HCT116 (cell line): ENCODE results near the gene PACRG. TPM values are rescaled to one million over a fixed set of nuclear protein-coding genes. Genes with fewer than 3 reads are reported as not detected.

Experiments used
- ATAC-seq: fragments of 200-7000 bp; cut with Tn5 transposase; 2 replicates; pipeline ENCODE4 v1.9.1; 2020; ENCODE audit warnings: mild to moderate bottlenecking, moderate library complexity
- BruUV-seq: library from RNA; stranded (reverse); fragments of 400-500 nt; replicated peaks from 2 replicates; lab custom pipeline; 2021; lab: Mats Ljungman, UMichigan
- CTCF ChIA-PET: fragments of 300-600 bp; sonication (Branson Sonifier 250); formaldehyde crosslinking; loops from one replicate; lab custom pipeline; 2021; ENCODE audit warnings: antibody characterized with exemption; lab: Charles Lee
- POLR2A ChIA-PET: fragments of 300-600, 350-600 bp; sonication (Branson Sonifier 250); formaldehyde crosslinking; loops from one replicate; lab custom pipeline; 2021; ENCODE audit warnings: antibody characterized with exemption; lab: Charles Lee
- RAD21 ChIA-PET, 2 experiments: fragments of 300-600 bp; sonication (Branson Sonifier 250); formaldehyde crosslinking; loops; one replicate each; lab custom pipeline; 2023; ENCODE audit warnings: low total read pairs in 2 of 2; ENCODE audit not compliant: uncharacterized antibody in 2 of 2, unreplicated experiment in 2 of 2, low non-redundant PET in 1 of 2; lab: Charles Lee
- DNase-seq: peaks from one replicate; pipeline ENCODE4 v3.0.0-alpha.2; 2010; ENCODE audit warnings: low read depth, low spot score
- H2AFZ ChIP-seq: fragments of 200-600 bp; shearing (Covaris generic), sonication (generic); 2 replicates; pipeline ENCODE4 v1.6.1; 2017; ENCODE audit warnings: low read depth, mixed run types, mixed read lengths, antibody characterized with exemption, low read length; ENCODE audit not compliant: poor library complexity, severe bottlenecking
- H3K27ac ChIP-seq: 2 replicates; pipeline ENCODE4 v1.5.1; 2012; ENCODE audit warnings: low read depth, low read length
- H3K27me3 ChIP-seq: fragments of 200-600 bp; sonication (generic); 2 replicates; pipeline ENCODE4 v1.6.1; 2016; ENCODE audit warnings: mixed run types, low read length, mixed read lengths; ENCODE audit not compliant: insufficient read depth
- H3K36me3 ChIP-seq, 2 experiments: fragments of 200-500 bp in 1 of 2; fragments of 200-600 bp in 1 of 2; sonication (Bioruptor generic) in 1 of 2; sonication (generic) in 1 of 2; 2 replicates each; pipeline versions ENCODE4 v1.5.1 to v1.6.1; 2014 to 2016; ENCODE audit warnings: low read length in 2 of 2, inconsistent platforms in 1 of 2, mixed read lengths in 1 of 2, mixed run types in 1 of 2; ENCODE audit not compliant: insufficient read depth in 2 of 2, control insufficient read depth in 1 of 2
- H3K4me1 ChIP-seq, 2 experiments: fragments of 200-600 bp in 1 of 2; sonication (generic) in 1 of 2; 2 replicates each; pipeline versions ENCODE4 v1.5.1 to v1.6.1; 2012 to 2017; ENCODE audit warnings: low read length in 2 of 2, inconsistent platforms in 1 of 2, mild to moderate bottlenecking in 1 of 2, mixed read lengths in 1 of 2, mixed run types in 1 of 2, moderate library complexity in 1 of 2; ENCODE audit not compliant: insufficient read depth in 2 of 2, control insufficient read depth in 1 of 2
- H3K4me2 ChIP-seq: fragments of 200-600 bp; sonication (generic); 2 replicates; pipeline ENCODE4 v1.6.1; 2017; ENCODE audit warnings: mixed run types, low read length, mixed read lengths
- H3K4me3 ChIP-seq, 2 experiments: fragments of 200-600 bp in 1 of 2; sonication (generic) in 1 of 2; replicated peaks in 1 of 2; 2 replicates each; pipeline ENCODE4 v1.5.1; 2011 to 2016; ENCODE audit warnings: low read length in 2 of 2, control low read depth in 1 of 2, low read depth in 1 of 2, mild to moderate bottlenecking in 1 of 2, mixed read lengths in 1 of 2, mixed run types in 1 of 2
- H3K79me2 ChIP-seq: fragments of 200-600 bp; sonication (generic); 2 replicates; pipeline ENCODE4 v1.6.1; 2017; ENCODE audit warnings: mild to moderate bottlenecking, mixed run types, low read length, moderate library complexity, mixed read lengths; ENCODE audit not compliant: insufficient read depth
- H3K9ac ChIP-seq: fragments of 200-600 bp; sonication (generic); 2 replicates; pipeline ENCODE4 v1.6.1; 2016; ENCODE audit warnings: low read length, mixed read lengths
- H3K9me2 ChIP-seq: fragments of 200-600 bp; sonication (generic), shearing (Covaris generic); 2 replicates; pipeline ENCODE4 v1.6.1; 2017; ENCODE audit warnings: mixed run types, mild to moderate bottlenecking, moderate library complexity; ENCODE audit not compliant: insufficient read depth
- H3K9me3 ChIP-seq, 2 experiments: fragments of 200-500 bp in 1 of 2; fragments of 200-600 bp in 1 of 2; sonication (Bioruptor generic) in 1 of 2; sonication (generic) in 1 of 2; 2 replicates each; pipeline ENCODE4 v1.6.1; 2014 to 2017; ENCODE audit warnings: low read length in 2 of 2, mixed read lengths in 2 of 2, inconsistent platforms in 1 of 2, low read depth in 1 of 2, mild to moderate bottlenecking in 1 of 2, mixed run types in 1 of 2, moderate library complexity in 1 of 2; ENCODE audit not compliant: control insufficient read depth in 1 of 2, insufficient read depth in 1 of 2
- H4K20me1 ChIP-seq: fragments of 200-600 bp; sonication (generic), shearing (Covaris generic); 2 replicates; pipeline ENCODE4 v1.6.1; 2017; ENCODE audit warnings: mixed run types, mild to moderate bottlenecking, moderate library complexity; ENCODE audit not compliant: insufficient read depth
- CBX3 ChIP-seq: IDR thresholded peaks from 2 replicates; pipeline ENCODE4 v1.6.1; 2012; ENCODE audit warnings: low read depth
- CEBPB ChIP-seq: IDR thresholded peaks from 2 replicates; pipeline ENCODE4 v1.6.1; 2012; ENCODE audit warnings: low read depth
- CTCF ChIP-seq, 3 experiments: fragments of 200-600 bp in 1 of 3; sonication (generic) in 1 of 3; IDR thresholded peaks in 2 of 3; conservative IDR thresholded peaks in 1 of 3; 2 replicates each; pipeline ENCODE4 v1.5.1; 2012 to 2017; ENCODE audit warnings: low read depth in 2 of 3, low read length in 2 of 3, antibody characterized with exemption in 1 of 3, borderline replicate concordance in 1 of 3, control low read depth in 1 of 3, mild to moderate bottlenecking in 1 of 3, mixed read lengths in 1 of 3, mixed run types in 1 of 3, moderate library complexity in 1 of 3; ENCODE audit not compliant: insufficient read depth in 1 of 3
- ELF1 ChIP-seq: IDR thresholded peaks from 2 replicates; pipeline ENCODE4 v1.6.1; 2012; ENCODE audit warnings: low read depth, borderline replicate concordance
- FOSL1 ChIP-seq: IDR thresholded peaks from 2 replicates; pipeline ENCODE4 v1.6.1; 2012; ENCODE audit warnings: low read depth
- POLR2A ChIP-seq: IDR thresholded peaks from 2 replicates; pipeline ENCODE4 v1.7.0; 2011; ENCODE audit warnings: borderline replicate concordance; ENCODE audit not compliant: insufficient read depth, insufficient read length; ENCODE audit errors: extremely low read depth
- POLR2AphosphoS5 ChIP-seq: IDR thresholded peaks from 2 replicates; pipeline ENCODE4 v1.6.1; 2011; ENCODE audit warnings: mild to moderate bottlenecking, low read depth, low read length, moderate library complexity
- RAD21 ChIP-seq: IDR thresholded peaks from 2 replicates; pipeline ENCODE4 v1.6.1; 2012; ENCODE audit warnings: low read depth, mild to moderate bottlenecking
- SP1 ChIP-seq: IDR thresholded peaks from 2 replicates; pipeline ENCODE4 v1.6.1; 2012; ENCODE audit warnings: low read depth
- TCF7L2 ChIP-seq: IDR thresholded peaks from 2 replicates; pipeline ENCODE4 v1.7.0; 2011; ENCODE audit warnings: borderline replicate concordance, inconsistent platforms; ENCODE audit not compliant: insufficient read depth, insufficient read length; ENCODE audit errors: extremely low read depth
- ZFX ChIP-seq: fragments of 450-650 bp; IDR thresholded peaks from 2 replicates; pipeline ENCODE4 v1.6.1; 2017
- ZNF274 ChIP-seq: fragments of 200-500 bp; sonication (Bioruptor generic); IDR thresholded peaks from 2 replicates; pipeline ENCODE4 v1.6.1; 2014; ENCODE audit warnings: mild to moderate bottlenecking, low read depth, low read length, inconsistent platforms
- intact Hi-C: fragments of 100-400 bp; cut with micrococcal nuclease; formaldehyde crosslinking; loops from 2 replicates; pipeline ENCODE4 v1.10.0; 2022
- total RNA-seq: library from RNA; stranded (reverse); gene quantifications from one replicate; pipeline ENCODE4 v1.2.1, GENCODE V29; 2021; ENCODE audit not compliant: unreplicated experiment
- TF ChIP-seq, protein P1 (sequence below): IDR thresholded peaks from 2 replicates; pipeline ENCODE4 v1.6.1; 2012

Gene PACRG
- total RNA-seq, 1 experiment from 2014 or later, result 0.71 TPM

GRCh38 chr6:163180874-163181541 lies 453.2 kb downstream of the PACRG start:
- no peak overlapping the region for H3K9ac ChIP-seq
- TF ChIP-seq POLR2A, result no peak
- TF ChIP-seq POLR2AphosphoS5, result 0 out of 2 replicates have a peak, but pooled peaks have one; percentile 24
- no peak for TF ChIP-seq ZNF274
- TF ChIP-seq SP1, result peak; percentile 23; the same call in 1 of the 2 replicates
- TF ChIP-seq TCF7L2, result peak; percentile 75
- no peak for TF ChIP-seq FOSL1
- TF ChIP-seq CEBPB, result peak; percentile 92
- TF ChIP-seq CBX3, result peak; percentile 68; the same call in 1 of the 2 replicates
- no peak for TF ChIP-seq ELF1
- TF ChIP-seq CTCF (IDR thresholded peaks at IDR 0.05 in 2 of 3, conservative IDR thresholded peaks at IDR 0.05 in 1 of 3; ENCODE audit: borderline replicate concordance in 1 of 3, insufficient read depth in 1 of 3, low read depth in 2 of 3, low read length in 2 of 3), result peak; percentile 49 to 68 (median 61); a peak in 5 of 6 replicates
- TF ChIP-seq, protein P1, sequence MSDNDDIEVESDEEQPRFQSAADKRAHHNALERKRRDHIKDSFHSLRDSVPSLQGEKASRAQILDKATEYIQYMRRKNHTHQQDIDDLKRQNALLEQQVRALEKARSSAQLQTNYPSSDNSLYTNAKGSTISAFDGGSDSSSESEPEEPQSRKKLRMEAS, result no peak
- TF ChIP-seq RAD21, result peak; percentile 90
- no peak for TF ChIP-seq ZFX
- peaks cover 0 to 4% of the 10 kb centered on the region in 2 experiments; a peak in 1 of 4 replicates for H3K4me1 ChIP-seq
- no peaks in the 10 kb centered on the region for H3K79me2 ChIP-seq
- no peak overlapping the region for H3K27ac ChIP-seq
- ATAC-seq (peak; percentile 96), DNase-seq (peak; percentile 41)
- BruUV-seq, result no TSS peak
- ChIA-PET CTCF (interaction anchor here (0.9 kb wide), 1 partner anchor 10 kb away, joined by 3 read pairs; no protein-coding TSS in a partner anchor), POLR2A (no interaction called here), RAD21 (no interaction called here)
- H3K9me2 ChIP-seq, result no peaks in the 10 kb centered on the region
- H2AFZ ChIP-seq, result peak overlapping the region; percentile 35
- intact Hi-C loops, result loop anchor here (2.0 to 10.0 kb wide), 4 partner anchors 236 to 926 kb away; no protein-coding TSS in a partner anchor
- 0 out of 2 replicates have a peak overlapping the region, but pooled peaks have one; percentile 9 for H3K4me2 ChIP-seq
- H4K20me1 ChIP-seq, result no peaks in the 10 kb centered on the region
- no peaks in the 10 kb centered on the region; a peak in 1 of 4 replicates for H3K9me3 ChIP-seq
- no peak overlapping the region for H3K4me3 ChIP-seq
- H3K27me3 ChIP-seq, result no peaks in the 10 kb centered on the region
- H3K36me3 ChIP-seq, result no peaks in the 10 kb centered on the region
